Tibial nerve (tissue), 4 donors: ENCODE data around the gene PPM1F.

Experiments
- CTCF ChIP-seq, 5 experiments: fragments of 200-600 bp in 3 of 5; fragments of 450-650 bp in 2 of 5; sonication (generic) in 3 of 5; IDR thresholded peaks; one replicate each; pipeline ENCODE4 v1.5.1; 2016 to 2019; ENCODE audit warnings: antibody characterized with exemption in 5 of 5, mild to moderate bottlenecking in 3 of 5, moderate library complexity in 2 of 5
- EP300 ChIP-seq, 2 donors: sonication (generic); formaldehyde crosslinking; IDR thresholded peaks; one replicate each; pipeline ENCODE4 v1.6.1; 2017; ENCODE audit warnings: antibody characterized with exemption in 2 of 2, mild to moderate bottlenecking in 1 of 2
- POLR2A ChIP-seq, 2 donors: fragments of 450-650 bp; IDR thresholded peaks; one replicate each; pipeline ENCODE4 v1.6.1; 2017; ENCODE audit warnings: antibody characterized with exemption in 2 of 2, mild to moderate bottlenecking in 2 of 2, moderate library complexity in 2 of 2

GRCh38 chr22:21943571-21944448, 8.8 kb downstream of the PPM1F start:
- no peak for TF ChIP-seq CTCF (IDR thresholded peaks at IDR 0.05)
- TF ChIP-seq EP300 (IDR thresholded peaks at IDR 0.05): no peak
- TF ChIP-seq POLR2A (IDR thresholded peaks at IDR 0.05): no peak
